AG04450 (cell line): ENCODE results near the gene FPGS. TPM values are rescaled to one million over a fixed set of nuclear protein-coding genes. Genes with fewer than 3 reads are reported as not detected.

ENCODE experiments used
- CTCF ChIA-PET: fragments of 300-600, 350-600 bp; formaldehyde crosslinking; extraction: SDS; loops from one replicate; lab custom pipeline; 2022; ENCODE audit warnings: antibody characterized with exemption, inconsistent platforms; lab: Charles Lee
- POLR2A ChIA-PET: fragments of 350-600 bp; formaldehyde crosslinking; extraction: SDS; loops from one replicate; lab custom pipeline; 2021; ENCODE audit warnings: antibody characterized with exemption, inconsistent platforms; lab: Yijun Ruan, JAX
- DNase-seq: peaks from one replicate; pipeline ENCODE4 v3.0.0-alpha.2; 2011; ENCODE audit warnings: low read depth, low spot score
- H3K27ac ChIP-seq: one replicate; pipeline ENCODE4 v1.5.1; 2012; ENCODE audit warnings: low read depth, low read length, control low read depth
- H3K27me3 ChIP-seq: one replicate; pipeline ENCODE4 v1.6.0; 2012; ENCODE audit warnings: low read length; ENCODE audit not compliant: control insufficient read depth, insufficient read depth
- H3K4me3 ChIP-seq: 2 replicates; pipeline ENCODE4 v1.5.1; 2011; ENCODE audit warnings: mild to moderate bottlenecking, low read depth, low read length, control low read depth
- H3K9me3 ChIP-seq: 2 replicates; pipeline ENCODE4 v1.5.1; 2012; ENCODE audit warnings: low read length; ENCODE audit not compliant: control insufficient read depth, insufficient read depth
- polyA plus RNA-seq: library from polyadenylated mRNA; depleted of rRNA; stranded (reverse); fragments of >200 nt; gene quantifications from 2 replicates; pipeline ENCODE4 v1.2.3, GENCODE V29; 2011
- TF ChIP-seq, protein P1 (sequence below): IDR thresholded peaks from 2 replicates; pipeline ENCODE4 v1.5.1; 2011; ENCODE audit warnings: low read depth, low read length, control low read depth, inconsistent platforms

Gene FPGS
- polyA plus RNA-seq, 1 experiment, result 24.8 TPM

- DNase-seq, result no peak
- no peak overlapping the region for H3K4me3 ChIP-seq
- no peaks in the 10 kb centered on the region for H3K9me3 ChIP-seq
- POLR2A ChIA-PET, result no interaction called here
- H3K27me3 ChIP-seq, result no peaks in the 10 kb centered on the region
- H3K27ac ChIP-seq, result no peak overlapping the region
- TF ChIP-seq, protein P1, sequence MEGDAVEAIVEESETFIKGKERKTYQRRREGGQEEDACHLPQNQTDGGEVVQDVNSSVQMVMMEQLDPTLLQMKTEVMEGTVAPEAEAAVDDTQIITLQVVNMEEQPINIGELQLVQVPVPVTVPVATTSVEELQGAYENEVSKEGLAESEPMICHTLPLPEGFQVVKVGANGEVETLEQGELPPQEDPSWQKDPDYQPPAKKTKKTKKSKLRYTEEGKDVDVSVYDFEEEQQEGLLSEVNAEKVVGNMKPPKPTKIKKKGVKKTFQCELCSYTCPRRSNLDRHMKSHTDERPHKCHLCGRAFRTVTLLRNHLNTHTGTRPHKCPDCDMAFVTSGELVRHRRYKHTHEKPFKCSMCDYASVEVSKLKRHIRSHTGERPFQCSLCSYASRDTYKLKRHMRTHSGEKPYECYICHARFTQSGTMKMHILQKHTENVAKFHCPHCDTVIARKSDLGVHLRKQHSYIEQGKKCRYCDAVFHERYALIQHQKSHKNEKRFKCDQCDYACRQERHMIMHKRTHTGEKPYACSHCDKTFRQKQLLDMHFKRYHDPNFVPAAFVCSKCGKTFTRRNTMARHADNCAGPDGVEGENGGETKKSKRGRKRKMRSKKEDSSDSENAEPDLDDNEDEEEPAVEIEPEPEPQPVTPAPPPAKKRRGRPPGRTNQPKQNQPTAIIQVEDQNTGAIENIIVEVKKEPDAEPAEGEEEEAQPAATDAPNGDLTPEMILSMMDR, result no peak
- CTCF ChIA-PET, result interaction anchor here (1.6 kb wide), 1 partner anchor 13 kb away, joined by 6 read pairs; no protein-coding TSS in a partner anchor
Observed at GRCh38 chr9:127856729-127857116, 54.0 kb downstream of the FPGS start.

- Histone ChIP-seq H3K27ac (no peak overlapping the region), H3K9me3 (no peaks in the 10 kb centered on the region), H3K4me3 (no peak overlapping the region), H3K27me3 (no peaks in the 10 kb centered on the region)
- TF ChIP-seq, protein P1, result no peak
- no peak for DNase-seq
- ChIA-PET CTCF (interaction anchor here (0.6 to 1.6 kb wide), 2 partner anchors 12 to 57 kb away, joined by 3 to 6 read pairs; no protein-coding TSS in a partner anchor), POLR2A (no interaction called here)
Observed at GRCh38 chr9:127857278-127857677, 54.6 kb downstream of the FPGS start.

DNA sequence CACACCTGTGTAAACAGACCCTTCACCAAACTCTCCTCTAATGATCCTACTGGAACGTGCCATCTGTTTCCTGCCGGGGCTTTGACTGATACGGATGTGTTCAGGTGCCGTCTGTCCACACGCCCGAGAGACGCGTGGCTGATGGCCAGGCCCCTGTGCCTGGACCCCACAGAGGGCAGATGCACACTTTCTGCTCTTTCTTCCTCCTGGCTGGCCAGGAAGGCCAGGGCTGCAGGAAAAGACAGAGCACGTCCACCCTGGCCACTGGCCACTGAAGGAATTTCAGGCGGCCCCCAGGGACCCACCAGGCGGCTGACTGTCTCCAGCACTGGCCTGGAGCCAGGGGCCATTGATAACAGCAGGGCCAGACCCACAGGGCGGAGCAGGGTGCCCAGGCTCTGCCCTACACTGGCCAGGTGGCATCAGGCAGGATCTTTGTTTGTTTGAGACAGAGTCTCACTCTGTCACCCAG is 55.4 kb downstream of the FPGS start:
- Histone ChIP-seq H3K9me3 (no peaks in the 10 kb centered on the region), H3K4me3 (no peak overlapping the region), H3K27ac (no peak overlapping the region), H3K27me3 (no peaks in the 10 kb centered on the region)
- DNase-seq, result no peak
- ChIA-PET CTCF (interaction anchor here (0.5 to 1.9 kb wide), 4 partner anchors 12 to 1146 kb away, joined by 3 to 6 read pairs (median 4); no protein-coding TSS in a partner anchor), POLR2A (no interaction called here)
- TF ChIP-seq, protein P1, result no peak

DNA sequence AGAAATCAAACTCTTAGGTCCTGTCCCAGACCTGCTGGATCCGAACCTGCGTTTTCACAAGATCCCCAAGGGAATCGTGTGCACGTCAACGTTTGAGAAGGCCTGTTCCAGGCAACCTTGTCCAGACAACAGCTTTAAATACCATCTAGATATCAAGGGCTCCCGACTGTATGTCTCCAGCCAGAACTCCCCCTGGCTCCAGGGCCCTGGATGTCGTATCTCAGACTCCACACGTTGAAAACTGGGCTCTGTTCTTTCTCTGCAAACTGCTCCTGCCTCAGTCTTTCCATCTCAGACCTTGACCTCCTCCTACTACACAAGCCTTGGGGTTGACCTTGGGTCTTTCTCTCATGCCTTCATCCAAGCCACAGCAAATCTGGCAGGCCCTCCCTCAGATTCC is 57.6 kb downstream of the FPGS start:
- ChIA-PET POLR2A (no interaction called here), CTCF (interaction anchor here (1.7 to 1.9 kb wide), 2 partner anchors 10 kb away, joined by 6 to 12 read pairs; no protein-coding TSS in a partner anchor)
- no peak for DNase-seq
- Histone ChIP-seq H3K27me3 (no peaks in the 10 kb centered on the region), H3K4me3 (no peak overlapping the region), H3K27ac (no peak overlapping the region), H3K9me3 (no peaks in the 10 kb centered on the region)
- TF ChIP-seq, protein P1, result no peak

DNA sequence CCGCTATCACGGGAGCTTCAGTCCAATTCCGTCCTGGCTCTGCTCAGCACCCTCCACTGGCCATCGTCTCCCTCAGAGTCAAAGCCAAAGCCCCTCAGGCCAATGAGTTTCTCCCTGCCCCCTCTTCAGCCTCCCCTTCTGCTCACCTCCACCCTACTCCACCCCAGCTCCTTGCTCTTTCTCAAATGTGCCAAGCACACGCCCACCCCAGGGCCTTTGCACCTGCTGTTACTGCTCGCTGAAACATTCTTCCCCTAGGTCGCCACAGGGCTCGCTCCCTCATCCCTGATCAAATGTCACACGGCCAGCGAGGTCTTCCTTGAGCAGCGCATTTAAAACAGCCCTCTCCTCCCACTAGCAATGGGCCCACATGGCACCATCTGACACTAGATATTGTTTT is 58.1 kb downstream of the FPGS start:
- CTCF ChIA-PET, result interaction anchor here (1.7 kb wide), 1 partner anchor 9 kb away, joined by 12 read pairs; no protein-coding TSS in a partner anchor
- H3K4me3 ChIP-seq, result no peak overlapping the region

More for the DNA sequence above, 58.1 kb downstream of the FPGS start:
- POLR2A ChIA-PET, result no interaction called here
- Histone ChIP-seq H3K27me3 (no peaks in the 10 kb centered on the region), H3K27ac (no peak overlapping the region), H3K9me3 (no peaks in the 10 kb centered on the region)
- TF ChIP-seq, protein P1, result no peak
- DNase-seq, result no peak
